GM13976 (cell line): Measurements from ENCODE around the gene SHOC1.

Source experiments
- DNase-seq: peaks from one replicate; pipeline ENCODE4 v3.0.0; 2012; ENCODE audit warnings: low spot score
- CTCF ChIP-seq: IDR thresholded peaks from 2 replicates; pipeline ENCODE4 v1.5.1; 2012; ENCODE audit warnings: borderline replicate concordance, mild to moderate bottlenecking; ENCODE audit not compliant: insufficient read depth; ENCODE audit errors: extremely low read depth, missing control alignments, control extremely low read depth
- in situ Hi-C: fragments of 300-500 bp; cut with MboI; formaldehyde crosslinking; loops from one replicate; pipeline ENCODE4 v1.12.0; 2022; ENCODE audit warnings: low sequenced_read_pairs, mixed read lengths, inconsistent platforms; ENCODE audit not compliant: unreplicated experiment

SHOC1 gene

DNA sequence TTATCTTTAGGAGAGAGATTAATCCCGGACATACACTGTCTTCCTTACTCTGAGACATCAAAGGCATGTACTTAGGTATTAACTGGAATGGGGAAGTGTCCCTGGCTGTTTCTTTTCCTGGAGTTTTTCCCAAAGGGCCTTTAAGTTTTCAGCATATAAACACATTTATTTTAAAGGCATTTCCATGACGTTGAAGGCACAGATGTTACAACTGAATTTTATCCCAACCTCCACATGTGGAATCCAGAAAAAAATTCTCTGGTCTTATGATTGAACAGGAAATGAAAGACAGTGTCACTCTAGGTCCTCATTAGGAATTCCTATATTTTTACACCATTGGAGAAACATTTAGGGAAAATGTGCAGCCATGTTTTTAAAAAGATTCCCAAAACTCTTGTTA lies 41.6 kb upstream of the SHOC1 start:
- TF ChIP-seq CTCF = no peak
- no peak for DNase-seq
- in situ Hi-C loops = no loop called here

DNA sequence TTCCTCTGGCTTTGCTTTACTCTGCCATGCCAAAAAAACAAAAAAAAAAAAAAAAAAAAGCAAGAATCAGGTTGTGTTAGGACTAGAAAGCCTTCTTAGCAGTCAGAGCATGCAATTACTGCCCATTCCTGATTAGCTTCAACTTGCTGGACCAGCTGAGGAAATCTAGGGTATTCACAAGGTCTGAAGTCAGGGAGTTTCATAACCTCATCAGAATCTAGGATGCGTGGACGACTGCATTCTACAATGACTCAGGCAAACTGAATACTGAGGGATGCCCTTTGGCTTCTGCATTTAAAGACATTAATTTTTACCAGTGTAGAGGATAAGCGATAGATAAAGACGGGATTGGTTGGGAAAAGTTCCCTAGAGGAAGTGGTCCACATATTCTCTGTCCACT lies 39.2 kb upstream of the SHOC1 start:
- TF ChIP-seq CTCF = no peak
- DNase-seq = no peak
- in situ Hi-C loops = no loop called here

- no peak for TF ChIP-seq CTCF
- in situ Hi-C loops = no loop called here
- DNase-seq = no peak
Observed at GRCh38 chr9:111832449-111832848, 37.7 kb upstream of the SHOC1 start.

GRCh38 chr9:111831371-111832108 lies 36.8 kb upstream of the SHOC1 start:
- in situ Hi-C loops = no loop called here
- TF ChIP-seq CTCF = no peak
- no peak for DNase-seq

GRCh38 chr9:111828193-111828592 lies 33.5 kb upstream of the SHOC1 start:
- TF ChIP-seq CTCF = no peak
- in situ Hi-C loops = no loop called here
- no peak for DNase-seq

DNA sequence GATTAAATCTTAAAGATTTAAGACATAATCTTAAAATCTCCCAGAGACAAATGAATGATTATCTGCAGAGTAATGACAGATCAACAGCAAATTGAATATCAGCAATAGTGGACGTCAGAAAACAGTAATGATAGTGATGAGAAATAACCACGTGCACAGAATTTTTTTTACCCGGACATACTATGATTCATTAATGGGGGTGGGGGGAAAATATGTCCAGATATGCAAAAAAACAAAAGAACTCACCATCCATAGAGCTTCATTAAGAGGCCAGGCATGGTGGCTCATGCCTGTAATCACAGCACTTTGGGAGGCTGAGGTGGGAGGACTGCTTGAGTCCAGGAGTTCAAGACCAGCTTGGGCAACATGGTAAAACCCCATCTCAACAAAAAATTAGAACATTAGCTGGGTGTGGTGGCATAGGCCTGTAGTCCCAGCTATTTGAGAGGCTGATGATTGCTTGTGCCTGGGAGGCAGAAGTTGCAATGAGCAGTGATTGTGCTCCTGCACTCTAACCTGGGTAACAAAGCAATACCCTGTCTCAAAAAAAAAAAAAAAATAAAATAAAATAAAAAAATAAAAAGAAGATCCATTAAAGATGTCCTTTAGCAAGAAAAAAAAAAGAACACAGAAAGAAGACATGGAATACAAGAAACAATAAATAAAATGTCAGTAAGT lies 30.9 kb upstream of the SHOC1 start:
- DNase-seq = no peak
- in situ Hi-C loops = no loop called here
- TF ChIP-seq CTCF = no peak

- no peak for DNase-seq
- in situ Hi-C loops = no loop called here
- no peak for TF ChIP-seq CTCF
Observed at GRCh38 chr9:111821006-111821528, 26.3 kb upstream of the SHOC1 start.
